ENCODE data around the gene NUDT15.
"Not testable (repeated sequence)": the region's sequence is repeated elsewhere in the genome, so short reads cannot be mapped to it uniquely, and the experiment has no call there.

NUDT15 gene

GRCh38 chr13:48037346-48038173 lies at the start of gene NUDT15:
TSS of gene NUDT15 (plus strand) at chr13:48037726. CDS start at chr13:48037747, 21 bp downstream.
- peak; percentile 91 to 96 for DNase-seq

- DNase-seq, result no peak
These were observed 47.1 kb upstream of the NUDT15 start for GRCh38 chr13:47990427-47990826.

DNA sequence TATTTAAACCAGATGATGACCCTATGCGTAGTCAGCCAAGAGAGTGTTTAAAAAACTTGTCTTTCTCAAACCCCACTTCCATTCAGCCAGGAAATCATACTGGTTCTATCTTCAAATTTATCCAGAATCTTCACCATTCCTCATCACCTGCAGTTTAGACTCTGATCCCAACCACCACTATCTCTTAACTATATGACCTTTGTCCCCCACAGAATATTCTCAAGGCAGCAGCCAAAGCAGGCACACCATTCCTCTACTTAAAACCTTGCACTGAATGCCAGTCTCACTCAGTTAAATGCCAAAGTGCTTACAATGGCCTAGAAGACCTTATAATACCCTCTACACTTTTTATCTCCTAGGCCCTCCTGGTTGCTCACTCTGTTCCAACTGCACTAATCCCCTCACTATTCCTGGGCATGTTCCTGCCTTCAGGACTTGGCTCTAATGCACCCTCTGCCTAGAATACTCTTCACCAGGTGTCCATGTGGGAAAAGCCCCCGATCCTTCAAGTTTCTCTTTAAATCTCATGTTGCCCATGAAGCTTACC lies 46.5 kb upstream of the NUDT15 start:
- no peak for DNase-seq

GRCh38 chr13:47991859-47992258 lies 45.7 kb upstream of the NUDT15 start:
- DNase-seq, result no peak

- no peak for DNase-seq
These were observed 40.1 kb upstream of the NUDT15 start for GRCh38 chr13:47997384-47997783.

DNA sequence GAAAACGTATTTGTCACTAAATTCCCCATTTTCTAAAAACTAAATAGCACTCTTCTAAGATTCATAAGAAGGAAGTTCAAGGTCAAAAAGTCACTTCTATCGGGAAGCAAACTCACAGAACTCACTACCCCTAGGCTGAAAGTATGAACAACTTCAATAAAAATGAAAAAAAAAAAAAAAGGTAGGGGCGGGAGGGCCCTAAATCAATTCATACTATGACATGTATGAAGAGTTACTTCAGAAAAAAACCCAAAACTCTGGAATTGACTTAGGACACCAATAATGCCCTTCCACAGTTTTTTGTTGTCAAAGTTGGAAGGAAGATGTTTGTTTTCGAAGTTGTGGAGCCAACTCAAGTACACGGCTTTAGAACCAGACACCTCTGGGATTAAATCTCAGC lies 37.6 kb upstream of the NUDT15 start:
- no peak for DNase-seq

GRCh38 chr13:48000559-48001113 lies 36.9 kb upstream of the NUDT15 start:
- DNase-seq, result peak in 1 of 2 donors; percentile 5

DNA sequence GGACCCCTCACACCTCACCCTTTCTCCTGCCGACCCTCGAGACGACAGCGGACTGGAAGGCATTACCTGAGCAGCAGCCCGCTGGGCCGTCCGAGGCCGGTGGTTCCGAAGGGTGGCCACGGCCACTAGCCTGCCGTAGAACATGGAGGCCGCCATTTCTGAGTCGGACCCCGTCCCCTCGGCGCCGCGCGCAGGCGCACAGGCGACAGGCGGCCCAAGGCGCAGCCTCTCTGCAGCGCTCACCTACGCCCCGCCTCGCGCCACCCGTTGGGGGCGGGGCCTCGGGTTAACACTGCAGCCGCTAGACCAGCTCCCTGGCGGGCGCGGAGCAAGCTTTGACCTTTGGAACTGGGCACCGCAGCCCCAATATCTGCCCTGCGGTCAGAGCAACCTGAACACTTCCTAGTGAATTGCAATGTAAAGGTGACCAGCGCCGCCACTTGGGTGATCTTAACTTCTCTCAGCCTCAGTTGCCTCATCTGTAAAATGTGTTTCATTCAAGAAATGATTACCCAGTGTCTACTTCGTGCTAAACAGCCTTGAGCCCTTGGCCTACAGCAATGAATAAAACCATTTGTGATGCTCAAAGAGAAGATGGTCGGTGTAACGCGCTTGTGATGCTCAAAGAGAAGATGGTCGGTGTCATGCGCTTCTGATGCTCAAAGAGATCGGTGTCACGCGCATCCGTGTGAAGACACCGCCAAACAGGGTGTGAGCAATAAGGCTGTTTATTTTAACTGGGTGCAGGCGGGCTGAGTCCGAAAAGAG lies 36.2 kb upstream of the NUDT15 start, which contains the start of gene SUCLA2:
SUCLA2 (minus strand) TSS at position 160 of the 768 bp plus-strand sequence; CDS start at position 156, 4 bp downstream.
- peak; percentile 87 to 92 for DNase-seq

GRCh38 chr13:48001999-48002398 lies 35.5 kb upstream of the NUDT15 start:
- DNase-seq, result not testable (repeated sequence)

GRCh38 chr13:48004201-48004600 lies 33.3 kb upstream of the NUDT15 start:
- no peak for DNase-seq

DNA sequence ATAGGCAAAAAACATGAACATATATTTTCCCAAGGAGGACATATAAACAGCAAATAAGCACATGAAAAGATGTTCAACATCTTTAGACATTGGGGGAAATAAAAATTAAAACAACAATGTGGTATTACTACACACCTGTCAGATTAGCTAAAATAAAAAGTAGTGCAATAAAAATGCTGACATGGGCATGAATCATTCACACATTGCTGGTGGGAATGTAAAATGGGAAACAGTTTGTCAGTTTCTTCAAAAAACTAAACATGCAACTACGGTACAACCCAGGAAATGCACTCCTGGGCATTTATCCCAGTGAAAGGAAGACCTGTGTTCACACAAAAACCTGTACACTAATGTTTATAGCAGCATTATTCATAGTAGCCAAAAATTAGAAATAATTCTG lies 31.1 kb upstream of the NUDT15 start:
- DNase-seq, result no peak

GRCh38 chr13:48009284-48009683 lies 28.2 kb upstream of the NUDT15 start:
- DNase-seq, result no peak

GRCh38 chr13:48010698-48011097 lies 26.8 kb upstream of the NUDT15 start:
- DNase-seq, result no peak

- no peak for DNase-seq
These were observed 24.9 kb upstream of the NUDT15 start for GRCh38 chr13:48012668-48013067.

GRCh38 chr13:48014359-48014758 lies 23.2 kb upstream of the NUDT15 start:
- DNase-seq, result no peak

DNA sequence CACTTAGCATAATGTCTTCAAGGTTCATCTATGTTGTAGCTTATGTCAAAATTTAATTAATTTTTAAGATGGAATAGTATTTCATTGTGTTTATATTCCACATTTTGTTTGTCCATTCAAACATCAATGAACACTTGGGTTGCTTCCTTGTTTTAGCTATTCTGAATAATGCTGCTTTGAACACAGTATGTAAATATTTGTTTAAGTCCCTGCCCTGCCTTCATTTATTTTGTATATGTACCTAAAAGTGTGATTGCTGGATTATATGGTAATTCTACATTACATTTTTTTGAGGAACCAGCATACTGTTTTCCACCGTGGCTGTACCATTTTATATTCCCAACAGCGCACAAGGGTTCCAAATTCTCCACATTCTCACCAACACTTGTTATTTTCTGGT lies 18.9 kb upstream of the NUDT15 start:
- no peak for DNase-seq

GRCh38 chr13:48019796-48020195 lies 17.7 kb upstream of the NUDT15 start:
- DNase-seq, result no peak

- no peak for DNase-seq
These were observed 9.5 kb upstream of the NUDT15 start for GRCh38 chr13:48028066-48028465.

- DNase-seq, result no peak
These were observed 7.7 kb upstream of the NUDT15 start for GRCh38 chr13:48029859-48030258.

- no peak for DNase-seq
These were observed 1.2 kb downstream of the NUDT15 start for GRCh38 chr13:48038761-48039160.

DNA sequence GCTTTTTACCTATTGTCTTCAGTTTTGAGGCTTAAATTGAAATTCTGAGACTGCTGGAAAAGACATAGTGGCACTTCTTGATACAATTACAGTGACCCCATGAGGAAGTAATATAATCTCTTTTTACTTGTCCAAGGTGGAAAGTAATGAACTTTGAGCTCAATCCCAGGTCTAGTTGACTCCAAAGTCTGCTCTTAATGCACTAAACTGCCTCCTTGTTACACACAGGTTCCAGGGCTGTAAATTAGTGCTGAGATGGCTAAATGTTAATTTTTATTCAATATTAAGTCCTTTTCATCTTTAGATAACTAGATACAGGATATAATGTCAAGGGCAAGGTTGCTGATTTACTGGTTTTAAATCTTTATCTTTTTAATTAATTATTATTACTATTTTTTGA lies 2.5 kb downstream of the NUDT15 start:
- no peak for DNase-seq

DNA sequence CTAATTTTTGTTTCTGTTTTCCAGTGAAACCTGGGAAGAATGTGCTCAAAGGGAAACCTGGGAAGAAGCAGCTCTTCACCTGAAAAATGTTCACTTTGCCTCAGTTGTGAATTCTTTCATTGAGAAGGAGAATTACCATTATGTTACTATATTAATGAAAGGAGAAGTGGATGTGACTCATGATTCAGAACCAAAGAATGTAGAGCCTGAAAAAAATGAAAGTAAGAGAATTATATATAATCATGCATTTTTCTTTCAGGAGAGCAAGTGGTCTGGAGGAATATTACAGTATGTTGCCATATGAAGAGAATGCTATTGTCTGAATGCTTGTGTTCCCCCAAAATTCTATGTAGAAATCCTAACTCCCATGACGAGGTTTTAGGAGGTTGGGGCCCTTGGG lies 3.4 kb downstream of the NUDT15 start:
- no peak for DNase-seq

GRCh38 chr13:48042894-48043293 lies 5.4 kb downstream of the NUDT15 start:
- DNase-seq, result no peak

Measured in stimulated activated CD4-positive, alpha-beta T cell treated with anti-CD3 and anti-CD28 coated beads, Interleukin-2, amount 100 ng/mL, for 48 hours (primary cell).